HepG2 (cell line): ENCODE results near the gene TNFAIP3. TPM values are rescaled to one million over a fixed set of nuclear protein-coding genes. Genes with fewer than 3 reads are reported as not detected.

ENCODE experiments used
- ATAC-seq: fragments of 200-7000 bp; cut with Tn5 transposase; 3 replicates; pipeline ENCODE4 v1.9.1; 2020; ENCODE audit warnings: mild to moderate bottlenecking, moderate library complexity
- BruUV-seq: library from RNA; stranded (reverse); fragments of 400-500 nt; replicated peaks from 2 replicates; lab custom pipeline; 2021; lab: Mats Ljungman, UMichigan
- CTCF ChIA-PET: fragments of 300-600 bp; formaldehyde crosslinking; extraction: SDS; loops from one replicate; lab custom pipeline; 2021; ENCODE audit warnings: low total read pairs, inconsistent platforms, low intra/inter-chr PET ratio; lab: Yijun Ruan, JAX
- POLR2A ChIA-PET: fragments of 350-600 bp; sonication (Branson Sonifier 250); formaldehyde crosslinking; loops from one replicate; lab custom pipeline; 2020; ENCODE audit warnings: antibody characterized with exemption, inconsistent platforms; lab: Yijun Ruan, JAX
- DNase-seq: peaks from one replicate; pipeline ENCODE4 v3.0.0-alpha.2; 2015; ENCODE audit warnings: low spot score
- FAIRE-seq: peaks from 3 replicates; lab custom pipeline; 2011; peaks lifted over from hg19 to GRCh38; lab: Jason Lieb, UNC
- H2AFZ ChIP-seq: one replicate; pipeline ENCODE4 v1.6.1; 2011; ENCODE audit warnings: low read length, inconsistent platforms
- H3K27ac ChIP-seq: fragments of 300-600 bp; 3 replicates; pipeline ENCODE4 v1.8.0; 2011; ENCODE audit warnings: mixed run types, mild to moderate bottlenecking, mixed read lengths, low read length, inconsistent platforms; ENCODE audit not compliant: insufficient read depth; ENCODE audit errors: extremely low read length
- H3K27me3 ChIP-seq, 2 experiments: fragments of 200-600 bp in 1 of 2; 2 replicates in 1 of 2; 3 replicates in 1 of 2; pipeline versions ENCODE4 v1.6.0 to v1.8.0; 2011; ENCODE audit warnings: low read length in 2 of 2, mild to moderate bottlenecking in 2 of 2, moderate library complexity in 2 of 2, inconsistent platforms in 1 of 2; ENCODE audit not compliant: insufficient read depth in 2 of 2, control insufficient read depth in 1 of 2
- H3K36me3 ChIP-seq, 2 experiments: fragments of 200-600 bp in 1 of 2; replicated peaks in 1 of 2; 2 replicates in 1 of 2; 3 replicates in 1 of 2; pipeline versions ENCODE4 v1.5.1 to v1.8.0; 2011; ENCODE audit warnings: low read length in 2 of 2, inconsistent platforms in 1 of 2; ENCODE audit not compliant: insufficient read depth in 2 of 2, control insufficient read depth in 1 of 2
- H3K4me1 ChIP-seq: 2 replicates; pipeline ENCODE4 v1.5.1; 2012; ENCODE audit warnings: low read length, inconsistent platforms; ENCODE audit not compliant: insufficient read depth
- H3K4me2 ChIP-seq: 2 replicates; pipeline ENCODE4 v1.6.0; 2011; ENCODE audit warnings: low read depth, low read length, inconsistent platforms
- H3K4me3 ChIP-seq, 3 experiments: fragments of 200-600 bp in 1 of 3; sonication (generic), shearing (Covaris generic) in 1 of 3; replicated peaks in 1 of 3; 2 replicates each; pipeline ENCODE4 v1.5.1; 2011 to 2016; ENCODE audit warnings: low read length in 3 of 3, inconsistent platforms in 2 of 3, low read depth in 2 of 3, mild to moderate bottlenecking in 2 of 3, control low read depth in 1 of 3, mixed read lengths in 1 of 3; ENCODE audit not compliant: insufficient read depth in 1 of 3
- H3K79me2 ChIP-seq: one replicate; pipeline ENCODE4 v1.6.1; 2011; ENCODE audit warnings: low read length, inconsistent platforms; ENCODE audit not compliant: insufficient read depth
- H3K9ac ChIP-seq: 2 replicates; pipeline ENCODE4 v1.6.0; 2011; ENCODE audit warnings: mild to moderate bottlenecking, low read depth, low read length, inconsistent platforms; ENCODE audit not compliant: insufficient read depth
- H3K9me3 ChIP-seq: 2 replicates; pipeline ENCODE4 v1.5.1; 2012; ENCODE audit warnings: mild to moderate bottlenecking, low read length
- H4K20me1 ChIP-seq: 2 replicates; pipeline ENCODE4 v1.6.0; 2011; ENCODE audit warnings: inconsistent platforms, mild to moderate bottlenecking, low read length, moderate library complexity; ENCODE audit not compliant: insufficient read depth
- ARNT ChIP-seq: fragments of 450-650 bp; IDR thresholded peaks from 2 replicates; pipeline ENCODE4 v1.6.1; 2017
- IKZF4 ChIP-seq: sonication (generic); formaldehyde crosslinking; IDR thresholded peaks from 2 replicates; pipeline ENCODE4 v1.5.1; 2020; ENCODE audit warnings: borderline replicate concordance, mild to moderate bottlenecking, low read depth, missing genetic modification reagents; ENCODE audit errors: not compliant biosample characterization
- MAFG ChIP-seq: sonication (generic); formaldehyde crosslinking; IDR thresholded peaks from 2 replicates; pipeline ENCODE4 v1.5.1; 2020; ENCODE audit warnings: mild to moderate bottlenecking, missing genetic modification reagents
- TBX3 ChIP-seq: fragments of 450-650 bp; IDR thresholded peaks from 2 replicates; pipeline ENCODE4 v1.6.1; 2017; ENCODE audit warnings: antibody characterized with exemption, mild to moderate bottlenecking, inconsistent platforms, borderline replicate concordance
- ZNF292 ChIP-seq: sonication (generic); formaldehyde crosslinking; IDR thresholded peaks from 2 replicates; pipeline ENCODE4 v1.8.1; 2022; ENCODE audit warnings: mild to moderate bottlenecking, low read depth, missing genetic modification reagents, borderline replicate concordance
- ZNF839 ChIP-seq: sonication (generic); formaldehyde crosslinking; IDR thresholded peaks from 2 replicates; pipeline ENCODE4 v1.4.0; 2020; ENCODE audit warnings: missing genetic modification reagents, mild to moderate bottlenecking, borderline replicate concordance
- WGBS: methylation state at CpG from one replicate; pipeline ENCODE4 v1.1.6; 2017; ENCODE audit warnings: low lambda C conversion rate; 5-methylcytosine and 5-hydroxymethylcytosine counted together
- in situ Hi-C: cut with HindIII; loops from 2 replicates; pipeline ENCODE4 v1.10.0; 2017; ENCODE audit warnings: low pct_unique_long_range_greater_than_20kb; ENCODE audit not compliant: extremely low pct_ligation_motif_present
- intact Hi-C: fragments of 100-400 bp; cut with micrococcal nuclease; formaldehyde crosslinking; loops from one replicate; pipeline ENCODE4 v1.10.0; 2022; ENCODE audit not compliant: unreplicated experiment
- polyA plus RNA-seq, 8 experiments: library from polyadenylated mRNA; depleted of rRNA in 3 of 8; stranded (reverse) in 7 of 8; unstranded in 1 of 8; fragments of >200 nt; fragmentation: Illumina TruSeq in 4 of 8; extraction: Trizol in 4 of 8; gene quantifications; 2 replicates each; pipeline versions ENCODE4 v1.2.1 to v1.2.3, GENCODE V29; 2011 to 2016; ENCODE audit warnings: low read depth in 4 of 8, missing spikeins in 1 of 8, mixed read lengths in 1 of 8; ENCODE audit not compliant: insufficient read depth in 1 of 8
- total RNA-seq, 5 experiments: library from RNA; depleted of rRNA; stranded (reverse); fragments of >200 nt; fragmentation: Illumina TruSeq; extraction: Trizol; gene quantifications; 2 replicates each; pipeline ENCODE4 v1.2.3, GENCODE V29; 2016; ENCODE audit warnings: low read depth in 1 of 5
- TF ChIP-seq, protein P1 (sequence below): sonication (generic); formaldehyde crosslinking; IDR thresholded peaks from 2 replicates; pipeline ENCODE4 v1.4.0; 2020; ENCODE audit warnings: mild to moderate bottlenecking, missing genetic modification reagents
- TF ChIP-seq, protein P2 (sequence below): sonication (generic); formaldehyde crosslinking; IDR thresholded peaks from 2 replicates; pipeline ENCODE4 v1.4.0; 2020; ENCODE audit warnings: mild to moderate bottlenecking, low read depth, missing genetic modification reagents

TNFAIP3 gene
- total and polyA plus RNA-seq, 2 of the 13 experiments (the other 11 are each of a cell fraction or from before 2014, with no cell fraction given) = 28.2 to 47.1 TPM

DNA sequence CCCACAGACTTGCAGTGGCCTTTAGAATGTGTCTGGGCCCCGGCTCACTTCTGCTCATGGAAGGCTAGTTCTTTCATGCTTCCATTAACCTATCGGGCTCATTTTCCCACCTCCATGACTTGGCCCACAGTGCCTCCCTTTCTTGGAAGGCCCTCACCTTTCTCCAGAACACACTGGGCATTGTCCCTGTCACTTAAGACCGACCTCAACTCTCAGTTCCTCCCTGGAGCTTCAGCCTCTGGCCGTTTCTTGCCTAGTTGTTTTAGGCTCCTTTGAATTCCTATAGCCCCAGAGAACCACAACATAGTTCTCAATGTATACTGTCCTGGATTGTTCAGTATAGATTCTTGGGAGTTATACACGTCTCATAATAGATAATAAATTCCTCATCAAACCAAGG is 19.3 kb upstream of the TNFAIP3 start:
- no peak overlapping the region for H3K4me2 ChIP-seq
- no peak for ATAC-seq
- no TSS peak for BruUV-seq
- H4K20me1 ChIP-seq = no peaks in the 10 kb centered on the region
- DNase-seq = no peak
- CTCF ChIA-PET = no interaction called here
- H2AFZ ChIP-seq = no peak overlapping the region
- intact Hi-C loops (no loop called here), in situ Hi-C loops (no loop called here)
- H3K9me3 ChIP-seq = no peaks in the 10 kb centered on the region
- H3K4me3 ChIP-seq = no peak overlapping the region
- no peaks in the 10 kb centered on the region for H3K36me3 ChIP-seq
- H3K27me3 ChIP-seq = no peaks in the 10 kb centered on the region
- no peak overlapping the region for H3K27ac ChIP-seq
- no peak overlapping the region for H3K9ac ChIP-seq
- no peaks in the 10 kb centered on the region for H3K79me2 ChIP-seq
- no peak for FAIRE-seq
- WGBS = 85% methylated on average over 5 of the region's 5 CpGs
- H3K4me1 ChIP-seq = peaks cover 49% of the 10 kb centered on the region
- TF ChIP-seq ARNT (no peak), IKZF4 (CRISPR knock-in tag) (no peak), ZNF292 (CRISPR knock-in tag) (no peak), MAFG (no peak), ZNF839 (CRISPR knock-in tag) (no peak), TBX3 (no peak)
- TF ChIP-seq, protein P1, sequence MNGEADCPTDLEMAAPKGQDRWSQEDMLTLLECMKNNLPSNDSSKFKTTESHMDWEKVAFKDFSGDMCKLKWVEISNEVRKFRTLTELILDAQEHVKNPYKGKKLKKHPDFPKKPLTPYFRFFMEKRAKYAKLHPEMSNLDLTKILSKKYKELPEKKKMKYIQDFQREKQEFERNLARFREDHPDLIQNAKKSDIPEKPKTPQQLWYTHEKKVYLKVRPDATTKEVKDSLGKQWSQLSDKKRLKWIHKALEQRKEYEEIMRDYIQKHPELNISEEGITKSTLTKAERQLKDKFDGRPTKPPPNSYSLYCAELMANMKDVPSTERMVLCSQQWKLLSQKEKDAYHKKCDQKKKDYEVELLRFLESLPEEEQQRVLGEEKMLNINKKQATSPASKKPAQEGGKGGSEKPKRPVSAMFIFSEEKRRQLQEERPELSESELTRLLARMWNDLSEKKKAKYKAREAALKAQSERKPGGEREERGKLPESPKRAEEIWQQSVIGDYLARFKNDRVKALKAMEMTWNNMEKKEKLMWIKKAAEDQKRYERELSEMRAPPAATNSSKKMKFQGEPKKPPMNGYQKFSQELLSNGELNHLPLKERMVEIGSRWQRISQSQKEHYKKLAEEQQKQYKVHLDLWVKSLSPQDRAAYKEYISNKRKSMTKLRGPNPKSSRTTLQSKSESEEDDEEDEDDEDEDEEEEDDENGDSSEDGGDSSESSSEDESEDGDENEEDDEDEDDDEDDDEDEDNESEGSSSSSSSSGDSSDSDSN (CRISPR knock-in tag) = no peak
- TF ChIP-seq, protein P2, sequence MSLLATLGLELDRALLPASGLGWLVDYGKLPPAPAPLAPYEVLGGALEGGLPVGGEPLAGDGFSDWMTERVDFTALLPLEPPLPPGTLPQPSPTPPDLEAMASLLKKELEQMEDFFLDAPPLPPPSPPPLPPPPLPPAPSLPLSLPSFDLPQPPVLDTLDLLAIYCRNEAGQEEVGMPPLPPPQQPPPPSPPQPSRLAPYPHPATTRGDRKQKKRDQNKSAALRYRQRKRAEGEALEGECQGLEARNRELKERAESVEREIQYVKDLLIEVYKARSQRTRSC (CRISPR knock-in tag) = no peak
- TF ChIP-seq, all 625 proteins: peak for 0
- POLR2A ChIA-PET = interaction anchor here (1.7 kb wide), 1 partner anchor 37 kb away, joined by 5 read pairs; no protein-coding TSS in a partner anchor
